SK-N-MC (cell line): ENCODE measurements around the gene SPATA31D3.

Experiments used
- EZH2 ChIP-seq: fragments of 200-600 bp; sonication (generic); IDR thresholded peaks from one replicate; pipeline ENCODE4 v1.6.1; 2017; ENCODE audit warnings: antibody characterized with exemption
- POLR2AphosphoS5 ChIP-seq: IDR thresholded peaks from 2 replicates; pipeline ENCODE4 v1.6.1; 2012; ENCODE audit warnings: mild to moderate bottlenecking, low read depth, low read length, borderline replicate concordance

DNA sequence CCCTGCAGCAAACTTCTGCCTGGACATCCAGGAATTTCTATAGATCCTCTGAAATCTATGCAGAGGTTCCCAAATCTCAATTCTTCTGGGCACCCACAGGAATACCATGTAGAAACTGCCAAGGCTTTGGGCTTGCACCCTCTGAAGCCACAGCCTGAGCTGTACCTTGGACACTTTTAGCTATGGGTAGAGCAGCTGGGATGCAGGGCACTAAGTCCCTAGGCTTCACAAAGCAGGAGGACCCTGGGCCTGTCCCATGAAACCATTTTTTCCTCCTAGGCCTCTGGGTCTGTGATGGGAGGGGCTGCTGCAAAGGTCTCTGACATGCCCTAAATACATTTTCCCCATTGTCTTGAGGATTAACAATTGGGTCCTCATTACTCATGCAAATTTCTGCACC is 12.3 kb downstream of the SPATA31D3 start:
- TF ChIP-seq POLR2AphosphoS5 (no peak), EZH2 (no peak)
